SK-N-MC (cell line): Measurements from ENCODE around the gene KRT37.

Experiments used
- EZH2 ChIP-seq: fragments of 200-600 bp; sonication (generic); IDR thresholded peaks from one replicate; pipeline ENCODE4 v1.6.1; 2017; ENCODE audit warnings: antibody characterized with exemption
- FOXP2 ChIP-seq: optimal IDR thresholded peaks from 2 replicates; pipeline ENCODE3; 2011; ENCODE audit warnings: mild to moderate bottlenecking, moderate library complexity; ENCODE audit not compliant: insufficient read depth; ENCODE audit errors: extremely low read length, control extremely low read depth
- POLR2AphosphoS5 ChIP-seq: IDR thresholded peaks from 2 replicates; pipeline ENCODE4 v1.6.1; 2012; ENCODE audit warnings: mild to moderate bottlenecking, low read depth, low read length, borderline replicate concordance

DNA sequence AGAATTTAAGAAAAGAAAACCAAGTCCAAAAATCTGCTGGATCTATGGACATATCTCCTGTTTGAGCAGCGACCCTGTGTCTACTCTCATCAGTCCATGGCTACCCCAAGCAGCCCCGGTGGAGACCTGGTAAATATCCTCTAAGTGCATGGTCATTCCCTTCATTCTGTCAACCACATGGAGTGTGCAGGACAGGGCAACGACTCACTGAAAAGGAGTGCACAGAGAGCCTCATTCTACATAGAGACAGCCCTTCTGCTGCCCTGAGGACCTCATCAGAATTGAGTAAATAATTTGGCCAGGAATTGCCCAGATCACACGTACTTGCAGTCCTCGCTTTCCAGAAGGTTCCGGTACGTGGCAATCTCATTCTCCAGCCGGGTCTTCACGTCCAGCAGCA, 13.4 kb upstream of the KRT37 start:
- TF ChIP-seq EZH2 (no peak), POLR2AphosphoS5 (no peak), FOXP2 (no peak)
